ENCODE measurements around the gene FGD4.

FGD4 gene

DNA sequence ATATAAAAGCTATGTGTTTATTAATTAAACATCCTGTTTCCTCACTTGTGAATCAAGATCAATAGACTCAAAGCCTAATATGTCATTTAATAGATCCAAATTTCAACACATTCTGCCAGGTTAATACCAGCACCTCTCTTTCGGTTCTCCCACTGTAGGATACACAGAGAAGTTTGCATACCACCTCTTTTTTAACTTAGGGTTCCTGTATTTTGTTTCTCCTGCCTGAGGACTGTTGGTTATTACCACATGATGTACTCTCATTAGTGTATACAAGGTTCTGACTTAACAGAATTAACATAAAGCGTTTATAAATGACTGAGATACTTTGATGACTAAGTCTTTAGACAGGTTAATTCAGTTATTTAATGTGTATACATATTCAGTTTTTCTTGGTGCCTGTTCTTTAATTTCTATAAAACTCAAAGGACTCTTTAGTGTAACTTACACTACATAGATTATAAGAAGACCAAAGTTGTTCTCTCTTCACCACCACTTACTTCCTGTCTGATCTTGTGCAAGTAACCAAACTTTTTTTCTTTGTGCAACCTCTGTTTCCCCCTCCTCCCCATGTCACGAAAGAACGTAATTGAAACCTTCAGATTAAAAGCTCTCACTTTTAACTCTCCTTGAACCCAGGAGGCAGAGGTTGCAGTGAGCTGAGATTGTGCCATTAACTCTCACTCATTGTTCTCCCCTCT is 190.0 kb downstream of the FGD4 start:
- no peak overlapping the region for H3K4me3 ChIP-seq (ENCODE audit: low read depth, low read length)
- TF ChIP-seq, protein P1, sequence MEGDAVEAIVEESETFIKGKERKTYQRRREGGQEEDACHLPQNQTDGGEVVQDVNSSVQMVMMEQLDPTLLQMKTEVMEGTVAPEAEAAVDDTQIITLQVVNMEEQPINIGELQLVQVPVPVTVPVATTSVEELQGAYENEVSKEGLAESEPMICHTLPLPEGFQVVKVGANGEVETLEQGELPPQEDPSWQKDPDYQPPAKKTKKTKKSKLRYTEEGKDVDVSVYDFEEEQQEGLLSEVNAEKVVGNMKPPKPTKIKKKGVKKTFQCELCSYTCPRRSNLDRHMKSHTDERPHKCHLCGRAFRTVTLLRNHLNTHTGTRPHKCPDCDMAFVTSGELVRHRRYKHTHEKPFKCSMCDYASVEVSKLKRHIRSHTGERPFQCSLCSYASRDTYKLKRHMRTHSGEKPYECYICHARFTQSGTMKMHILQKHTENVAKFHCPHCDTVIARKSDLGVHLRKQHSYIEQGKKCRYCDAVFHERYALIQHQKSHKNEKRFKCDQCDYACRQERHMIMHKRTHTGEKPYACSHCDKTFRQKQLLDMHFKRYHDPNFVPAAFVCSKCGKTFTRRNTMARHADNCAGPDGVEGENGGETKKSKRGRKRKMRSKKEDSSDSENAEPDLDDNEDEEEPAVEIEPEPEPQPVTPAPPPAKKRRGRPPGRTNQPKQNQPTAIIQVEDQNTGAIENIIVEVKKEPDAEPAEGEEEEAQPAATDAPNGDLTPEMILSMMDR (IDR thresholded peaks at IDR 0.05; ENCODE audit: control insufficient read depth, extremely low read depth, insufficient read depth) = no peak
- DNase-seq (ENCODE audit: low read depth) = no peak

- no peak overlapping the region for H3K4me3 ChIP-seq (ENCODE audit: low read depth, low read length)
- no peak for DNase-seq (ENCODE audit: low read depth)
- TF ChIP-seq, protein P1 (IDR thresholded peaks at IDR 0.05; ENCODE audit: control insufficient read depth, extremely low read depth, insufficient read depth) = no peak
These were observed 195.9 kb downstream of the FGD4 start for GRCh38 chr12:32595251-32595650.

GRCh38 chr12:32596030-32596429 is 196.7 kb downstream of the FGD4 start:
- TF ChIP-seq, protein P1 (IDR thresholded peaks at IDR 0.05; ENCODE audit: control insufficient read depth, extremely low read depth, insufficient read depth) = no peak
- DNase-seq (ENCODE audit: low read depth) = no peak

GRCh38 chr12:32598688-32599087 is 199.3 kb downstream of the FGD4 start:
- no peak for DNase-seq (ENCODE audit: low read depth)
- H3K4me3 ChIP-seq (ENCODE audit: low read depth, low read length) = no peak overlapping the region
- TF ChIP-seq, protein P1 (IDR thresholded peaks at IDR 0.05; ENCODE audit: control insufficient read depth, extremely low read depth, insufficient read depth) = no peak

More at GRCh38 chr12:32596030-32596429, 196.7 kb downstream of the FGD4 start:
- no peak overlapping the region for H3K4me3 ChIP-seq (ENCODE audit: low read depth, low read length)

GRCh38 chr12:32600681-32601080 is 201.3 kb downstream of the FGD4 start:
- DNase-seq (ENCODE audit: low read depth) = no peak
- no peak overlapping the region for H3K4me3 ChIP-seq (ENCODE audit: low read depth, low read length)
- TF ChIP-seq, protein P1 (IDR thresholded peaks at IDR 0.05; ENCODE audit: control insufficient read depth, extremely low read depth, insufficient read depth) = no peak

- TF ChIP-seq, protein P1 (IDR thresholded peaks at IDR 0.05; ENCODE audit: control insufficient read depth, extremely low read depth, insufficient read depth) = no peak
- H3K4me3 ChIP-seq (ENCODE audit: low read depth, low read length) = no peak overlapping the region
These were observed 203.7 kb downstream of the FGD4 start for GRCh38 chr12:32603071-32603470.

DNA sequence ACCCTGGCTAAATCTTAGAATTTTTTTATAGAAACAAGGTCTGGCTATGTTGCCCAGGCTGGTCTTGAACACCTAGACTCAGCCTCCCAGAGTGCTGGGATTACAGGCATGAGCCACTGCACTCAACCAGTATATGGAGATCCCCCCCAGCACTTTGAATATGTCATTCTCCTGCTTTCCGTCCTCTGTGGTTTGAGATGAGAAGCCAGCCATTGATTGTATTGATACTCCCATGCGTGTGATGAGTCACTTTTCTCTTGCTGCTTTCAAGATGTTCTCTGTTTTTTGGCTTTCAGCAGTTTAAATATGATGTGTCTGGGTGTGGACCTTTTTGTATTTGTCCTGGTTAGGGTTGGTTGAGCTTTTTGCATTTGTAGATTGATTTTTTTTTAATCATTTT is 204.5 kb downstream of the FGD4 start:
- DNase-seq (ENCODE audit: low read depth) = no peak
- H3K4me3 ChIP-seq (ENCODE audit: low read depth, low read length) = no peak overlapping the region
- TF ChIP-seq, protein P1 (IDR thresholded peaks at IDR 0.05; ENCODE audit: control insufficient read depth, extremely low read depth, insufficient read depth) = no peak

More at GRCh38 chr12:32603071-32603470, 203.7 kb downstream of the FGD4 start:
- no peak for DNase-seq (ENCODE audit: low read depth)
